C1 segment of cervical spinal cord (tissue), 14 donors: ENCODE results near the gene BID.
A peak's percentile ranks its signal among the peaks of the same experiment; 100 is the strongest.
"Not testable (repeated sequence)": the region's sequence is repeated elsewhere in the genome, so short reads cannot be mapped to it uniquely, and the experiment has no call there.

ENCODE experiments used
- DNase-seq, 14 donors: peaks; one replicate each; lab custom pipeline; 2025; lab: John Stamatoyannopoulos, UW

BID gene

GRCh38 chr22:17770180-17771077 is 3.8 kb downstream of the BID start:
- DNase-seq = peak in 7 of 14 donors; percentile 38 to 60 (median 47)

- no peak for DNase-seq
Observed at GRCh38 chr22:17769716-17770082, 4.6 kb downstream of the BID start.

- DNase-seq = no peak
Observed at GRCh38 chr22:17769013-17769715, 5.1 kb downstream of the BID start.

GRCh38 chr22:17767233-17768065 is 6.8 kb downstream of the BID start:
- no peak for DNase-seq

- DNase-seq = not testable (repeated sequence)
Observed at GRCh38 chr22:17764852-17765251, 9.4 kb downstream of the BID start.

GRCh38 chr22:17764036-17764435 is 10.2 kb downstream of the BID start:
- DNase-seq = peak in 1 of 14 donors; percentile 62

GRCh38 chr22:17763442-17763841 is 10.8 kb downstream of the BID start:
- DNase-seq = not testable (repeated sequence)

- no peak for DNase-seq
Observed at GRCh38 chr22:17761138-17761488, 13.2 kb downstream of the BID start.

GRCh38 chr22:17754233-17754925 is 19.9 kb downstream of the BID start:
- DNase-seq = no peak

- no peak for DNase-seq
Observed at GRCh38 chr22:17753401-17753989, 20.8 kb downstream of the BID start.

- DNase-seq = no peak
Observed at GRCh38 chr22:17751596-17751995, 22.7 kb downstream of the BID start.

- no peak for DNase-seq
Observed at GRCh38 chr22:17749605-17750395, 24.5 kb downstream of the BID start.

- no peak for DNase-seq
Observed at GRCh38 chr22:17748555-17749353, 25.5 kb downstream of the BID start.

GRCh38 chr22:17746916-17747315 is 27.4 kb downstream of the BID start:
- DNase-seq = no peak

- DNase-seq = no peak
Observed at GRCh38 chr22:17744430-17744829, 29.8 kb downstream of the BID start.

- DNase-seq = peak in 1 of 14 donors; percentile 45
Observed at GRCh38 chr22:17743661-17744411, 30.4 kb downstream of the BID start.

GRCh38 chr22:17742527-17742902 is 31.8 kb downstream of the BID start:
- peak in 8 of 14 donors; percentile 26 to 82 (median 39) for DNase-seq

- peak in 1 of 14 donors; percentile 73 for DNase-seq
Observed at GRCh38 chr22:17741866-17742526, 32.3 kb downstream of the BID start.
